Measurements from ENCODE around the gene KIAA1671. TPM values are rescaled to one million over a fixed set of nuclear protein-coding genes. Genes with fewer than 3 reads are reported as not detected.
A peak's percentile ranks its signal among the peaks of the same experiment; 100 is the strongest.

The KIAA1671 gene
- total and polyA plus RNA-seq, 10 donors: 0.72 to 11.9 (median 8.2) TPM

- Histone ChIP-seq H3K27ac (no peak overlapping the region), H3K36me3 (no peaks in the 10 kb centered on the region), H3K4me3 (no peak overlapping the region), H3K9me3 (no peaks in the 10 kb centered on the region), H3K4me1 (no peaks in the 10 kb centered on the region), H3K27me3 (replicated peaks in 1 of 7) (peaks cover 0 to 64% (median 0%) of the 10 kb centered on the region in 7 donors)
- intact Hi-C loops (cut with DNase I; ENCODE audit: low total_unique reads): no loop called here
- no peak for DNase-seq
- 63 to 74% (median 69%) methylated on average over 3 of the region's 3 CpGs for WGBS, 5 donors
- no peak for TF ChIP-seq POLR2A (IDR thresholded peaks at IDR 0.05)
- TF ChIP-seq POLR2AphosphoS5 (IDR thresholded peaks at IDR 0.05): no peak
- TF ChIP-seq, protein P1, sequence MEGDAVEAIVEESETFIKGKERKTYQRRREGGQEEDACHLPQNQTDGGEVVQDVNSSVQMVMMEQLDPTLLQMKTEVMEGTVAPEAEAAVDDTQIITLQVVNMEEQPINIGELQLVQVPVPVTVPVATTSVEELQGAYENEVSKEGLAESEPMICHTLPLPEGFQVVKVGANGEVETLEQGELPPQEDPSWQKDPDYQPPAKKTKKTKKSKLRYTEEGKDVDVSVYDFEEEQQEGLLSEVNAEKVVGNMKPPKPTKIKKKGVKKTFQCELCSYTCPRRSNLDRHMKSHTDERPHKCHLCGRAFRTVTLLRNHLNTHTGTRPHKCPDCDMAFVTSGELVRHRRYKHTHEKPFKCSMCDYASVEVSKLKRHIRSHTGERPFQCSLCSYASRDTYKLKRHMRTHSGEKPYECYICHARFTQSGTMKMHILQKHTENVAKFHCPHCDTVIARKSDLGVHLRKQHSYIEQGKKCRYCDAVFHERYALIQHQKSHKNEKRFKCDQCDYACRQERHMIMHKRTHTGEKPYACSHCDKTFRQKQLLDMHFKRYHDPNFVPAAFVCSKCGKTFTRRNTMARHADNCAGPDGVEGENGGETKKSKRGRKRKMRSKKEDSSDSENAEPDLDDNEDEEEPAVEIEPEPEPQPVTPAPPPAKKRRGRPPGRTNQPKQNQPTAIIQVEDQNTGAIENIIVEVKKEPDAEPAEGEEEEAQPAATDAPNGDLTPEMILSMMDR (IDR thresholded peaks at IDR 0.05 in 8 of 11, conservative IDR thresholded peaks at IDR 0.05 in 3 of 11): no peak
These were observed 21.8 kb upstream of the KIAA1671 start for GRCh38 chr22:24930678-24931077.

- no peak overlapping the region for H3K4me3 ChIP-seq
- no peaks in the 10 kb centered on the region for H3K9me3 ChIP-seq
- no peak for TF ChIP-seq POLR2A (IDR thresholded peaks at IDR 0.05)
- no peaks in the 10 kb centered on the region for H3K4me1 ChIP-seq
- no peaks in the 10 kb centered on the region for H3K36me3 ChIP-seq
- H3K27me3 ChIP-seq (replicated peaks in 1 of 7): peaks cover 0 to 59% (median 0%) of the 10 kb centered on the region in 7 donors
- intact Hi-C loops (cut with DNase I; ENCODE audit: low total_unique reads): loop anchor here (5.0 kb wide), 1 partner anchor 121 kb away; no protein-coding TSS in a partner anchor
- DNase-seq: no peak
- no peak overlapping the region for H3K27ac ChIP-seq
These were observed 16.6 kb upstream of the KIAA1671 start for GRCh38 chr22:24935771-24936483.

DNA sequence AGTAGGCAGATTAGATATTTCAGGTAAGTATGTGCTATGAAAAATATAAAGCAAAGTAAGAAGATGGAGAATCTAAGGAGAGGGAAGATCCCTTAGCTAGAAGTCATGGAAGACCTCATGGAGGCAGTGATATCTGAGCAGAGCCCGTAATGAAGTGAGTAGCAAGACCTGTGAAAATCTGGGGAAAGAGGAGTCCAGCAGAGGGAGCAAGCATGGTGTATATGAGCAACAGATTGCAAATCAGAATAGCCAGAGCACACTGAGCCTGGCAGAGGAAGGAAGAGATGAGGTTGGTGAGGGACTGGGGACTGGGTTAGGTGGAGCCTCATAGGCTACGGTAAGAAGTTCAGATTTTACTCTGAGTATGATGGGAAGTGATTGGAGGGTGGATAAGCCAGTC is 15.4 kb upstream of the KIAA1671 start:
- TF ChIP-seq POLR2AphosphoS5 (IDR thresholded peaks at IDR 0.05) (no peak), POLR2A (IDR thresholded peaks at IDR 0.05) (no peak)
- TF ChIP-seq, protein P1 (IDR thresholded peaks at IDR 0.05 in 8 of 11, conservative IDR thresholded peaks at IDR 0.05 in 3 of 11): no peak
- intact Hi-C loops (cut with DNase I; ENCODE audit: low total_unique reads): loop anchor here (5.0 kb wide), 1 partner anchor 120 kb away; no protein-coding TSS in a partner anchor
- Histone ChIP-seq H3K4me3 (no peak overlapping the region), H3K36me3 (no peaks in the 10 kb centered on the region), H3K4me1 (no peaks in the 10 kb centered on the region), H3K9me3 (no peaks in the 10 kb centered on the region), H3K27me3 (replicated peaks in 1 of 7) (peaks cover 0 to 47% (median 0%) of the 10 kb centered on the region in 7 donors), H3K27ac (no peak overlapping the region)
- no peak for DNase-seq
- 12 to 25% (median 19%) methylated on average over 2 of the region's 2 CpGs for WGBS, 5 donors

DNA sequence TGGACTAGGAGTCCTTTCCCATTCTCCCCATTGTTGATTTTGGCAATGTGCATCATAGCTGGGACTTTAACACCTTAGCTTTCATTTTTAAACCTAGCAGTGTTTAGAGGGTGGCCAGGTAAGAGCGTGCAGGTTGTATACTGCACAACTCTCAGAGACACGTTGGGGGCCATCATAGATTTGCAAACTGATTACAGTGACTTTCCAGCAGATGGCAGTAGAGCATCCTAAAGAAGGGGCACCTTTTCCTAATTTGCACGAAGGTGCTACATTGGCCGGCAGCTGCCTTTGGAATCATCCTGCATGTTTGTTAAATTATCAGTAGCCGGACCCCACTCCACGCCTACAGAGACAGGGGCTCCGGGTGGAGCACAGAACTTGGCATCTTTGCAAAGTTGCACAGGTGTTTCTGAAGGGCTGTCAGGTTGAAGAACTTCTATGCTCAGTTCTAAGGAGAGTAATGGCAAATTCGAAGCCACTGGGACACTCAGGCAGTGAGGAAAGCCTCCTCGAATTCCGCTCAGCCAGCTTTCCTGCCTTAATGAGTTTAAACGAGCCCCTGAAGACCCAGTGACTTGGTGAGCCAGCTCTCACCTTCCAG is 13.7 kb upstream of the KIAA1671 start:
- Histone ChIP-seq H3K27ac (no peak overlapping the region), H3K4me3 (no peak overlapping the region), H3K36me3 (no peaks in the 10 kb centered on the region), H3K4me1 (no peaks in the 10 kb centered on the region), H3K27me3 (replicated peaks in 1 of 7) (peaks cover 0 to 32% (median 0%) of the 10 kb centered on the region in 7 donors), H3K9me3 (no peaks in the 10 kb centered on the region)
- intact Hi-C loops (cut with DNase I; ENCODE audit: low total_unique reads): loop anchor here (5.0 kb wide), 1 partner anchor 118 kb away; no protein-coding TSS in a partner anchor
- no peak for DNase-seq
- TF ChIP-seq POLR2A (IDR thresholded peaks at IDR 0.05): no peak
- TF ChIP-seq POLR2AphosphoS5 (IDR thresholded peaks at IDR 0.05): no peak
- TF ChIP-seq, protein P1 (IDR thresholded peaks at IDR 0.05 in 8 of 11, conservative IDR thresholded peaks at IDR 0.05 in 3 of 11): peak in 10 of 11 experiments; percentile 35 to 80 (median 64)
- WGBS, 5 donors: 17 to 31% (median 19%) methylated on average over 11 of the region's 11 CpGs

Measured in spleen (tissue), 11 donors.